Amygdala (tissue), 56 donors: ENCODE data around the gene C4orf17.

Experiments
- DNase-seq, 56 donors: peaks; one replicate each; lab custom pipeline; 2025; lab: John Stamatoyannopoulos, UW

Gene C4orf17

DNA sequence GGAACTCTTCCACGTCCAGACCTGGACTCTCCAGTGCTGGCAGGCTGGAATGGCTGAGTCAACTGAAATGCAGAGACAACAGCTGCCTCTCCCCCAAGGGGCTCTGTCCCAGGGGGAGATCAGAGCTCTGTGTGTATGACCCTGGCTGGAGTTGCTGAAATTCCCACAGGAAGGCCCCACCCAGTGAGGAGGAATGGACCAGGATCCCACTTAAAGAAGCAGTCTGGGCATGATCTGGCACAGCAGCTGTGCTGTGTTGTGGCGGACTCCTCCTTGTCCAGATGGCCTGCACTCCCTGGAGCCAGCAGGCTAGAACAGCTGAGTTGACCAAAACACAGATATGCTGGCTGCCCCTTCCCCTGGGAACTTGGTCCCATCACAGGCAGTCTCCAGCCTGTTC, 25.4 kb downstream of the C4orf17 start:
- no peak for DNase-seq

DNA sequence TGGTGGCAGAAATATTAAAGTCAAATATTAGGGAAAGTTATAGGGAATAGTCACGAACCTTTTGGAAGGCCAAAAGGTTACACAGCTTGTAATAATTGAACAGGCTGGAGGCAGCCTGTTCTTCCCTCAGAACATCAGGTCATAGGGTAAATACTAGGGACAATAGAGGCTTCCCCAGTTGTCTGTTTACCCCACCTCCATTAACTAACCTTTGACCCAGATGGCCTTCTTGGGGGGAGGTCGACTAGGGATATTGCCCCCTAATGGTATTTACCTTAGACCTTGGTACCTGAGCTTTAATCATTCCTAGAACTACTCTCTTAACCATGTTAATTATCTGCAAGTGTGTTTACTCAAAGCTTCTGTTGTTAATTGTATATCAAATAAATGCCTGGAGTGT, 26.0 kb downstream of the C4orf17 start:
- no peak for DNase-seq

DNA sequence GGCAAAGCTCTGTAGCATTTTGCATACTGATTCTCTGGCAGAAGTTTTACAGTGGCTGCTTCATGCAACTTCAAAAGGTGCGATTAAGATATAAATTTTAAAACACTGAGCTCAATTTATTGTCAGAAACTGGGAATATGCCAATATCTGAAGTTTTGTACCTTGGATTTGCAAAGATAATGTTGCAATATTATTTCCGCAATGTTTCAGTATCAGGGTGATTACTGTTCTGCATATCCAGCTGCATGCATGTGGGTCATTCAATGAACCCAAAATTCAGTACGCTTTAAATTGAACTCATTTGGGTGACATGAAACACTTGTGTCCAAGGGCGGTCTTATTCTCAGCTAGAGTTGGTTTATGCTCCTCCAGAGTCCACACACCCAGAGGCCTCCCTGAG, 26.9 kb downstream of the C4orf17 start:
- DNase-seq: no peak

GRCh38 chr4:99540277-99540939, 29.6 kb downstream of the C4orf17 start:
- no peak for DNase-seq

DNA sequence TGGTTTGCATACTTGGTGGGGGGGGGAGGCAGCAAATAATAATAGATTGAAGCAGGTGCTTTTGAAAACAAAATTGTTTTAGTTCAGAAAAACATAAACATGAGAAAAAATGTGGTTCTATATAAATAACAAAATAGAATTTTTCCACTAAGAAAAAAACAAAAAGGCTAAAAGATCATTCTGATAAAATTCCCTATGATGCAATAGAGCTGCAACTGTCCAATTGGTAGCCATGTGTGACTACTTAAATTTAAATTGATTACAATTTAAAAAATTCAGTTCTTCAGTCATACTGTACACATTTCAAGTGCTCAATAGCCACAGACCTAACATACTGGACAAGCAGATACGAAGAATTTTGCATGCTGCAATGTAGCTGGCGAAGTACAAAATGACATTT, 42.1 kb downstream of the C4orf17 start:
- DNase-seq: no peak

DNA sequence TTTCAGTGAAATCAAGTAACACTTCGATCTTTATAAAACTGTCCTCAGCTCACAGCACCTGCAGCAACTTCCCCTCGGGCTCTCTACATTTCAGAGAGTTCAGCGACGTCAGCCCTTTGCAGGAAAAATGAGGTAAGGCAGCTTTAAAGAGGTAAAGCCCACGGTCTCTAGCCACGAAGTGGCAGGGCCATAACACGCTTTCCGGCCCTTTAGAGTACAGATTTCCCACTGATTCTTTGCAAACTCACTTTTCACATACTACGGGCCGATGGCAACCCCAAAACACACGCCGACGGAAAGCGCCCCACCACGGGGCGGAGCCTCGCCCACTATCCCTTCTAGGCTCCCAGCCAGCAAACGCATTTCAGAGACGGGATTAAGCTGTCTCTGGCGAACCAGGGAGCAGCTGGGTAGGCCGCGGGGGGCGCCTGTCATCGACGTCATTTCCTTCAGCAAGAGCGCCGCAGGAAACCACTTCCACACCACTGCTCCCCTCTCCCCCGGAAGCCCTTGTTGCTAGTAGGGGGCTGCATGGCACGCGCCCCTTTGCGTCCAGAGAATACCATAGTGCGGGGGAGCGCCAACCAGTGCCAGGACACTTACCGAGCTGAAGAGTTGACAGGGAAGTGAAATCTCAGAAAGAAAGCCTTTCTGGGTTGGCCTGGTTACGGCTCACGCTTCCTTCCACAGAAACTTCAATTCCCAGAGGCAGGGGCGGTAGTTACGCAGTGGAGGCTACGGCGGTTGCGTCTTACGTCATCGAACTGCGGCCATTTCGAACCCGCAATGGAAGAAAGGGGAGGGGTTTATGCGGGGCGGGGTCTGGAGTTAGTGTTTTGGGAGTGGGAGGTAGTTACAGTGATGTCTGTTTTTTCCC, 52.7 kb downstream of the C4orf17 start, which contains the start of gene TRMT10A:
Gene TRMT10A, minus strand, starts transcription at position 730 of the 877 bp plus-strand sequence. CDS start 4,701 bp downstream, outside the sequence.
- peak; percentile 81 to 100 (median 97) for DNase-seq

DNA sequence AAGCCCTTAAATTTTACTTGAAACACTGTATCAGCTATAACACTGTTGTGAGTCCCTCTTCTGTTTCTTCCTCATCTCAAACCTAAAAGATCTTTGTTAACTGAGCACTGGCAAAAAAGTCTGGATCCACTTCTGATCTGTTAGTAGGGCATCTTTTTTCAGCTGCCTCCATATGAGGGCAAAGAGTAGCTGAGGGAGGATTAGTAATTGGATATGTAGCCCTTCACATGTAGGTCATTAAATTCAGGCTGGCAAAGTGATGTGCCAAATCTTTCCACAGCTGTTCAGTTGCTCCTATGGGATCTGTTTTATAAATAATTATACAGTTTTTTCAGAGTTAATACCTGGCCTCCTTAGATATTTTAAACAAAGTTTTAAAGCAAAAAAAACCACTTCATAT, 54.1 kb downstream of the C4orf17 start:
- no peak for DNase-seq

DNA sequence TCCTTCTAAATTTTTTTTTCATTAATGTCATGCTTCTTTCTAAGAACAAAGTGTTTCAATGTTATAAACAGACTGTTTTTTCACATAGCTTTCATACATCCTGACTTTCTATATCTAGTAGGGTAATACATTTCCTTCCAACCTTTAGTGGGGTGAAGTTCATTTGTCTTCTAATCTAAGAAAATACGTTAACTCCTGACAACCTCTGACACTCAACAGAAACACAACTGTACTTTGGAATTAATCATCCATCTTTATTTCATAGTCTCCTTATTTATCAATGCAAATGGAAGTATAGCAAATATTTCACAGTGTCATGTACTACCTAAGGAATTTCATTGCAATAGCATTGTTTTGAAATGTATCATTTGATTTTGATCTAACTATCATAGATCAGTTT, 61.1 kb downstream of the C4orf17 start:
- no peak for DNase-seq

DNA sequence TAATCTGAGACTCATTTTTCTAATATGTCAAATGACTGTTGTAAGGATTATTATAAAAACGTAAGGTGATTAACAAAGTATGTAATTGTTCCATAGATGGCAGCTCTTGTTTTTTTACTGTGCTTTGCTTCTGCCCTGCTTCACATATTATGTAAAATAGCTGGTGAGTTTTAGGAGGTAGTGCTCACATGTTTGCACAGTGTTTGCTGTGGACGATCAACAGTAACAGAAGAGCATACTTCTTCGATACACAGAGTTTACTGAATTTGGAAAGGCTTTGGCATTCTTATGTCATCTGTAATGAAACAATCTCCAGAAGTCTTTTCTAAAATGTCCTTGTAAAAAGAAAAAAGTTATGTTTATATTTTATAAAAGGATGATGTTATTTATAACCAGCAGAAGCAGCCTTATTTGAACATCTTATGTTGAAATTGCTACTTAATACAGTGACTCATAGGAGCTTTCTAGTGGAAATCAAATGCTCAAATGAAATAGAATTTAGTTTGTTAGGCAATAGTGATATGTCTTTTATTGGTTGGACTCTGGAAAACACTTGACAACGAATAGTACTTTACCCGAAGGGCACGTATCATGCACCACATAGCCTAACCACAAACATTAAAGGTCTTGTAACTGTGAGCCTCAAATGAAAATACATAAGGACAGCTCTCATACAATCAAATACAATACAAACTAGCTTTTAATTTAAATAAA, 61.9 kb downstream of the C4orf17 start:
- DNase-seq: no peak

GRCh38 chr4:99573735-99574368, 63.0 kb downstream of the C4orf17 start:
- DNase-seq: no peak

- no peak for DNase-seq
These were observed 63.9 kb downstream of the C4orf17 start, which contains the start of gene MTTP for GRCh38 chr4:99574530-99575324. Gene MTTP, plus strand, starts transcription at chr4:99574824. Its CDS starts 86 bp downstream, at chr4:99574910.

- no peak for DNase-seq
These were observed 67.9 kb downstream of the C4orf17 start for GRCh38 chr4:99578714-99579113.

- DNase-seq: no peak
These were observed 74.7 kb downstream of the C4orf17 start for GRCh38 chr4:99585516-99585915.

DNA sequence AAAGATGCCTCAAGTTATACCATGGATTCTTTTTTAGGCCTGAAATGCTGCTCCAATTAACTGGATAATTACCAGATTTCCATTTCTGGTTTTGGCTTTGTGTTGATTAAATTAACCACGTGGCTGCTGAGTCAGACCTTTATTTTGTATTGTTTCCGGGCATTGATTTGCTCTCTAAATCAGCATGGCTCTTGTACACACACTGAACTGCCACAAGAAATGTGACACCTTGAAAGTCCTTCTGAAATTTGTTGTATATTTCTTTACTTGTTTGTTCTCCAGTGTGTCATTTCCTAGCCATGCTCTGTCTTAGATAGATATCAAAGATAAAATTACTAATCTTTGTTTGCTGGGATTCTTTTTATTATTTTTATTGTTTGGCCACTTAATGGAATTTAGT, 75.5 kb downstream of the C4orf17 start:
- no peak for DNase-seq

GRCh38 chr4:99586797-99587196, 76.0 kb downstream of the C4orf17 start:
- DNase-seq: no peak

DNA sequence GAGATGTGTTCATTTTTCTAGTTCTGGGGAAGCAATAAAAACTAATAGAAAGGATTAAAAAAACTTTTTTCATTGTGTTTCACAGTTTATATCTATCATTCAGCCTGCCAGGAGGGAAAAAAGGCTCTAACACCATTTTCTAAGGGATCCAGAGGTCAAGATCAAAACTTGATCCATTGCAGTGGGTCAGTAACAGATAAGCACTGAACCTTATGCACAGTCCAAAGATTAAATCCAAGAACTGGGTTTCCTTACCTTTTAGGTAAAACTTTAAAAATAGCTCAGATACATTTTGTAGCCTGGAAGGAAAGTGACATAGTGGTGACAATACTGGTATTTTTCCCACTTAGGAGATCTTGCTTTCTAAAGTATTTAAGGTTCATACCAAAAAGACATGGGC, 76.5 kb downstream of the C4orf17 start:
- no peak for DNase-seq

DNA sequence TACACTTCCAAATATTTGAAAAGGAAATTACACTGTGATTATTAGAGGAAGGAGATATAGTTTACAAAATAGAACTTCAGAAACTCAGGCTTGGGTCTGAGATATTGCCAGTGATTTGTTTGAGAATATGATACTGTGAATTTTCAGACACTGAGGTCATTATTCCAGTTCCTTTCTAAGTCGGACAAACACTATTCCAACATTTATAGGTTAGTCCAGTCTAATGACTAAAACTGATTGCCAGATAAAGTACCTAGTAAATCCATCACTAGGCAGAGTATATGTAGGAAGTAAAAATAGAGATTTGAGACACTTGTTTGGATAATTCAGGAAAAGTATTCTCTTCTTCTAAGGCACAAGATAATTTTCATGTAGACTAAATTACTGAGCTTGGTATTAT, 77.0 kb downstream of the C4orf17 start:
- no peak for DNase-seq

DNA sequence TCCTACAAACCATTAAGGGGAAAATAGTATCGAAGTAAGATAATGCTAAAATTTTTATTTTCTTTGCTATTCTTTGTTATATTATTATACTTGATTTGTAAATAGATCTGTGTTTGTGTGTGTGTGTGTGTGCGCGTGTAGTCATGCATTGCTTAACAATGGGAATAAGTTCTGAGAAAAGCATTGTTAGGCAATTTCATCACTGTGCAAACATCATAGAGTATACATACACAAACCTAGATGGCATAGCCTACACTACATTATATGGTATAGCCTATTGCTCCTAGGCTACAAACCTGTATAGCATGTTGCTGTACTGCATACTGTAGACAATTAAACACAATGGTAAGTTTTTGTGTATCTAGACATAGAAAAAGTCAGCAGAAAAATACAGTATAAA, 80.9 kb downstream of the C4orf17 start:
- DNase-seq: no peak
